GM18873 (cell line): Measurements from ENCODE around the gene MED19.
"Not testable (repeated sequence)": the region's sequence is repeated elsewhere in the genome, so short reads cannot be mapped to it uniquely, and the experiment has no call there.

Source experiments
- ATAC-seq: cut with Tn5 transposase; IDR thresholded peaks from one replicate; pipeline ENCODE4 v1.9.1; 2021; ENCODE audit warnings: mild to moderate bottlenecking, moderate library complexity, moderate number of reproducible peaks; ENCODE audit not compliant: unreplicated experiment, low FRiP score

The MED19 gene

GRCh38 chr11:57709802-57710367, 2.1 kb downstream of the MED19 start:
- ATAC-seq, result no peak

DNA sequence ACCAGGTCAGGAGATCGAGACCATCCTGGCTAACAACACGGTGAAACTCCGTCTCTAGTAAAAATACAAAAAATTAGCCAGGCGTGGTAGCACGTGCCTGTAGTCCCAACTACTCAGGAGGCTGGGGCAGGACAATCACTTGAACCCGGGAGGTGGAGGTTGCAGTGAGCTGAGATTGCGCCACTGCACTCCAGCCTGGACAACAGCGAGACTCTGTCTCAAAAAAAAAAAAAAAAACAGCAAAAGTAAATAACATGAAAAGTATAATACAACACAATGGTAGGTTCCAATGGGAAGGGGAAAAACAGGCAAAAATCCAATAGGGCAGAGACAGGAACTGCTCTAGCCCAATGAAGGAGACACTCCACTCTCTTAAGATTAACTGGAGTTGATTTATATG, 6.6 kb downstream of the MED19 start:
- not testable (repeated sequence) for ATAC-seq

GRCh38 chr11:57704932-57705331, 7.1 kb downstream of the MED19 start:
- ATAC-seq, result no peak

DNA sequence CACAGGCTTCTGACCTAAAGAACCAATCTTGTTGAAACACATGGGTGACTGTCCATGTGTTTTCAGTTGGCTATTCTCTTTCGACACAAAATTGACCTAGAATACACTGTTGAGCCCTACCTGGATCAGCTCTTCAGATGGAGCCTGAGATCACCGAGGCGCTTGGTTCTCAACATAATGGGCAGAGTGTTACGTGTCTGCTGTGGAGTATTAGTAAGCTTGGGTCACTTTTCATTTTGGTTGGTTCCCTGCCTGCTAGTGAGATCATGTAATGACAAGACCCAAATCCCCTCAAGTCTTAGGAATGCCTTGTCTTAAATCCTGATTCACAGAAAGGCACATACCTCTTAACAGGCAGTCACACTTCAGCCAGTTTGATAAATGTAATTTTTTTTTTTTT, 8.7 kb downstream of the MED19 start:
- no peak for ATAC-seq

DNA sequence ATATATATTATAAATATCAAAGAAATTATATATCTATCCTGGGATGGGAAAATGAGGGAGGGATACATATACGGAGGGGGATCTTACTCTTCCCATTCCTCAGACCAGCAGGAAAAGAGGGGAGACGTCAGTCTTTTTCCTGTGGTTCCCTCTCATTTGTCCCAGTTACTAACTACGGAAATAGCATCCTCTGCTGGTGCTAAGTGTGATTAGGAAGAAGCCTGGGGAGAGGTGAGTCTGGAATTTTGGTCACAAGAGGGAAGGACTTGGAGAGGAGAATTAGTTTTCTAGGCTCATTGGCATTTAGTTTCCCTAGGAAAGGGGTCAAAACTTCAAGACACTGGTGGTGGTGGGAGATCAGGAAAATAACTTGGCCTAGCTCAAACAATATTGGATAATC, 11.6 kb downstream of the MED19 start:
- no peak for ATAC-seq

DNA sequence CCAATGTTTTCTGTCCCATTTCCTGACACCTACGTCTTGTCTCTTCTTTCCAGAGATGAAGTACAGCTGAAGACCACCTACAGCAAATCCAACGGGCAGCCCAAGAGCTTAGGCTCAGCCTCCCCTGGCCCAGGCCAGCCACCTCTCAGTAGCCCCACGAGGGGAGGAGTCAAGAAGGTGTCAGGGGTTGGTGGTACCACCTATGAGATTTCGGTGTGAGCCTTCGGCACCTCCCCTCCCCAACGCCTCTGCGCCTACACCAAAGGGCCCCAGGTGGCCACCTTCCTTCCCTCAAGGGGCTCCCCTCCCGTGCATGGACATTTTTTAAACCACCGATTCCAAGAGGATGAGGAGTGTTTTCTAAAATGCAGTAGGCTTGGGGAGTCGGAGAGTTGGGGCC, 12.2 kb downstream of the MED19 start:
- no peak for ATAC-seq

- no peak for ATAC-seq
Observed at GRCh38 chr11:57698843-57699365, 13.1 kb downstream of the MED19 start.

GRCh38 chr11:57690474-57690873, 21.5 kb downstream of the MED19 start:
- not testable (repeated sequence) for ATAC-seq

- ATAC-seq, result no peak
Observed at GRCh38 chr11:57681168-57681567, 30.8 kb downstream of the MED19 start.

GRCh38 chr11:57680552-57680874, 31.5 kb downstream of the MED19 start:
- ATAC-seq, result no peak

GRCh38 chr11:57679396-57679795, 32.6 kb downstream of the MED19 start:
- no peak for ATAC-seq

DNA sequence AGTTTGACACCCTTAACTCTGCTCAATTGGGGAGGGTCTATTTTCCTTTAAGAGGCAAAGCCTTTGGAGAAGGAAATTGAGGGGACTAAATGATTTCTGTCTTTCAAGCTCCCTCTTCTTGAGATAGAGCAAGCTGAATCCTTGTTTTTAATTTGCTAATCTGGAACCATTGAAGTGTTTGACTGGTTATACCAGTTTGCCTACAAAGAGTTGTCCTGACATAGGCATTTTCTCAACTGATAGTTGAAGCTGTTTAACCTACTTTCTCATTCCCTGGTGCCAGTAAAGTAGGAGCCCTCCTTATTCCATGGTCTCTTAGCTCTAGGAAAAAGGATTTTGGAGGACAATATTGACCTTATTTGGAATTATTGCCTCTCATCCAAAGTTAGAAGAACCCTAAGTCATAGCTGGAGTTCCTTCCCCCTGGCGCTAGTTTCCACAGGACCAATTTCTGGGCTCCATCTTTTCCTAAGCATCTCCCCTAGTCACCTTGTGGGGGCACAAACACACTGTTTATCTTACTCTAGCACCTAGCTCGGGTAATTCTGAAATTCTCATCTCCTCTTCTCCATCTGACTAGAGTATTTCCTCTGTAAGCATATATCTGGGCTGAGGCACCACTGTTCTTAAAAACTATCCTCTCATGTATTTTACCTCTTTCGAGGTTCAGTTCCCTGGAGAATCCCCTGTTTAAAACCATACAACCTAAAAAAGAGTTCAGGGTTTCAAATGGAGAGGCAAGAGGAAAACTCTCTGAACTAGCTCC, 36.7 kb downstream of the MED19 start:
- ATAC-seq, result no peak

DNA sequence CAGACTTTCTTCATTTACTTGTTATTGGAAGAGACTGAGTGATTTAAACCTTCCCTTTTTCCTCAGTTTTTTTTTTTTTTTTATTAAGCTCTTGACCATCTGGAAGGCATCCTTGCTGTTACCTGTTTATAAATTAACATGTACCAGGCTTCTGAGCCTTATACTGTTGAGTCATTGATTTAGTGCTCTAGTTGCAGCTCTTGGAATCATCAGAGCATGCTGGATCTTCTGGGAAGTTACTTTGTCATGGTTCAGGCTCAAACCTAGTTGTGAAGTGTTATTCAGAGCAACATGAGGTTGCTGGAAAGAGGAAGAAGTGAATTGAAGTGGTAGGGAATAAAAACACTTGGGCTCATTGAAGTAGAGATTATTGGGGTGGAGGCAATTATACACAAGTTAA, 37.8 kb downstream of the MED19 start:
- no peak for ATAC-seq

DNA sequence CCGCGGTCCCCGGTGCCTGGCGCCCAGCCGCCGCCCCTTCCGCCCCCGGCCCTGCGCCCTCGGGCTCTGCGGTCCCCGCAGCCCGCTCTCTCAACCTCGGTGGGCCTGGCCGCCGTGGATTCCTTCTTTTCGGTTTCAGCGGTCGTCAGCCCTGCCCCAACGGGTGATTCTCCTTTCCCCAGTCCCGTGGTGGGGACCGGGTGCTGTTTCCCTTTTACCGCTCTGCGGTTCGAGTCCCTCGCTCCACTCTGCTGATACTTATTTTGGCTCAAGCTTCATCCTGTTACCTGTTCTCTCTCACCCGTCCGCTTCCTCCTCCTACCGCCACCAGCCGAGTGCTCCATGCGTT, 43.6 kb downstream of the MED19 start:
- peak; percentile 2 for ATAC-seq

DNA sequence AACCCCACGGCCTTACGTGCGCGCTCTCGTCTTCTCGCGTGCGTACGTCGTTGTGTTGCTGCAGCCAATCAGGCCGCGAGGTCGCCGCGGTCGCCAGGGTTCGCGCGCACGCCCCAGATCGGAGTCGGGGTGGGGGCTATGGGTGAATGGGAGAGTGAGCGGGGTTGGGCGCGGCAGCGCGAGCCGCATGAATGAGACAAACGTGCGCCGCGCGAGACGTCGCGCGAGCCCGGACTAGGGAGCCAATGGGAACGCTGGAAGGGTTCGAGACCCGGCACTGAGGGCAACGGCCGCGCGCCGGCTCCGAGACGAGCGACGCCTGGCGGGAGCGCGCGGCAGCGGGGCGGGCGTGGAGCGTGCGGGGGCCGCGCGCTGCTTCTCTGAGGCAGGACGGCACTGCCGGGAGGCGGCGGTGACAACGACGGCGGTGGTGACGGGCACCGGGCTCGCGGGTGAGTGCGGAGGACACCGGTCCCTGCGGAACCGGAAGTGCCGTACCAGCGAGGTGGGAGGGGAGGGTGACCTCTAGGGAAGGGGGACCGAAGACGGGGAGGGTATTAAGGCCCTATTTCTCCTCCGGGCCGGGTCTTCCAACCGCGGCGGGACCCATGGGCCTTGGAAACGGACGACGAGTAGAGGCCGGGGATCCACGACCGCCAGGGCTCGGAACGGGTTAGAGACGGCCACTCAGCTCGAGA, 44.1 kb downstream of the MED19 start, which contains the start of gene ZDHHC5:
Gene ZDHHC5 (plus strand): TSS at position 379 of the 698 bp plus-strand sequence. CDS start 4,977 bp downstream, outside the sequence.
- peak; percentile 81 for ATAC-seq

DNA sequence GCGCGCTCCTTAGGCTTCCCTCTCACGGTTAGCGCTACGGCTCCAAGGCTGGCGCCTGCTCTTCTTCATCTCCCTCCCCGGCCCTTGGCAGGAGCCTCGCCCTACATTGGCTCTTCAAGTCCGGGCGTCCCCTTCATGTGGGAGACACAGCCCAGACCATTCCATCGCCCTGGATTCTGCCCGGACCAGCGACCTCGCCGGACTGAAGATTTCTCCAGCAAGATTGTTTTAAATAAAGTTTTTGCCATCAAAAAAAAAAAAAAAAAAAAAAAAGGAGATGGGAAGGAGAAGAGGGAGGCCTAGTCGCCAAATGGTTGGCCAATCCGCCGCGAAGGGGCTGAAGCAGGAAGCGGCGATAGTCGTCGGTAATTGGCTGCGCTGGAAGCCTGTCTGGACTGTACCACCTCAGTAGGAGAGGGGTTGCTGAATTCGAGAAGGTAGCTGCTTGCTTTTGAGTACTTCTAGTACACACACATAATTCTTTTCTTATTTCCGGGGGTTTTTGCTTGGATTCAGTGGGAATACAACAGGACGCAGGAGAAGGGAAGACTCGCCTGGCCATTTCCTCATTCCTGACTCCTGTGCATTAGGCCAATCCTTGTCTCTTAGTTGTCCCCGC, 44.8 kb downstream of the MED19 start:
- peak; percentile 72 for ATAC-seq

GRCh38 chr11:57663975-57664374, 48.0 kb downstream of the MED19 start:
- ATAC-seq, result no peak

- no peak for ATAC-seq
Observed at GRCh38 chr11:57662893-57663292, 49.1 kb downstream of the MED19 start.

- ATAC-seq, result no peak
Observed at GRCh38 chr11:57659669-57660068, 52.3 kb downstream of the MED19 start.

DNA sequence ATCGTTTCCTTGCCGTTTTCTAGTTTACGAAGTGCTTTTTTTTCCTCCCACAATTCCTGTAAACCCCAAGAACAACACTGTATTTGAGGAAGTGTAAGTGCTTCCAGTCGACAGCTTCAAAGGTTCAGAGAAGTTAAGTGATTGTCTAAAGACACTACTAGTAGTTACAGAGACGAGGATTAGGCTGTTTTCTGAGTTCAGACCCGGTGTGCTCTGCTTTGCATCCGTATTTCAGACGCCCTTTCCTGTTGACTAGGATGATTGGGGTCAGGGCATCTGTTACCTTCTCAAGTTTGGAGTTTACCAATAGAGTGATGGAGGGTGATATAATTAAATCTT, 54.0 kb downstream of the MED19 start:
- ATAC-seq, result no peak
